Gastroesophageal sphincter (tissue), 4 donors: ENCODE data around the gene ISG20L2. TPM values are rescaled to one million over a fixed set of nuclear protein-coding genes. Genes with fewer than 3 reads are reported as not detected.

Experiments used
- ATAC-seq: fragments of 150-250 bp; one replicate; pipeline ENCODE4 v1.9.1; 2016; ENCODE audit warnings: mild to moderate bottlenecking, moderate library complexity
- H3K27ac ChIP-seq, 4 donors: fragments of 200-600 bp; sonication (generic) in 3 of 4; 1 replicate in 3 of 4; 2 replicates in 1 of 4; pipeline ENCODE4 v1.5.1; 2016 to 2019
- H3K27me3 ChIP-seq: fragments of 200-600 bp; sonication (generic); one replicate; pipeline ENCODE4 v1.5.1; 2019
- H3K36me3 ChIP-seq, 2 donors: fragments of 200-600 bp; sonication (generic); one replicate each; pipeline ENCODE4 v1.5.1; 2019; ENCODE audit warnings: control low read depth in 1 of 2
- H3K4me1 ChIP-seq, 3 donors: fragments of 200-600 bp; sonication (generic); 1 replicate in 2 of 3; 2 replicates in 1 of 3; pipeline ENCODE4 v1.5.1; 2016 to 2019; ENCODE audit warnings: control low read depth in 2 of 3
- H3K4me3 ChIP-seq, 2 donors: fragments of 200-600 bp; sonication (generic); one replicate each; pipeline ENCODE4 v1.5.1; 2019; ENCODE audit warnings: mild to moderate bottlenecking in 1 of 2, moderate library complexity in 1 of 2
- H3K9me3 ChIP-seq, 3 donors: fragments of 200-600 bp; sonication (generic); one replicate each; pipeline ENCODE4 v1.5.1; 2017 to 2019; ENCODE audit warnings: control low read depth in 2 of 3
- CTCF ChIP-seq, 4 experiments: fragments of 200-600 bp in 2 of 4; fragments of 450-650 bp in 2 of 4; sonication (generic) in 1 of 4; IDR thresholded peaks; one replicate each; pipeline ENCODE4 v1.5.1; 2017 to 2019; ENCODE audit warnings: antibody characterized with exemption in 4 of 4, mild to moderate bottlenecking in 2 of 4, moderate library complexity in 2 of 4
- EP300 ChIP-seq: sonication (generic); formaldehyde crosslinking; IDR thresholded peaks from one replicate; pipeline ENCODE4 v1.6.1; 2017; ENCODE audit warnings: antibody characterized with exemption, mild to moderate bottlenecking
- POLR2A ChIP-seq, 2 donors: fragments of 450-650 bp; IDR thresholded peaks; one replicate each; pipeline ENCODE4 v1.6.1; 2017; ENCODE audit warnings: antibody characterized with exemption in 2 of 2, mild to moderate bottlenecking in 2 of 2, moderate library complexity in 1 of 2
- POLR2AphosphoS5 ChIP-seq: sonication (generic); formaldehyde crosslinking; IDR thresholded peaks from one replicate; pipeline ENCODE4 v1.6.1; 2017; ENCODE audit warnings: antibody characterized with exemption
- WGBS, 2 donors: methylation state at CpG; one replicate each; pipeline ENCODE4 v1.1.5; 2018; ENCODE audit warnings: low coverage in 1 of 2; 5-methylcytosine and 5-hydroxymethylcytosine counted together
- total RNA-seq, 4 donors: library from RNA; depleted of rRNA; stranded (reverse); fragments of >200 nt; gene quantifications; one replicate each; pipeline ENCODE4 v1.1.0, GENCODE V29; 2016

Gene ISG20L2
- total RNA-seq, 4 donors from 2014 or later, result 14.5 to 18.4 (median 17.0) TPM

- H3K4me3 ChIP-seq, result no peak overlapping the region
- WGBS, 2 donors, result 73 to 80% methylated on average over 2 to 3 of the region's 5 CpGs
- H3K27me3 ChIP-seq, result peaks cover 90% of the 10 kb centered on the region
Measured at GRCh38 chr1:156682166-156682890, 46.2 kb downstream of the ISG20L2 start.

GRCh38 chr1:156681196-156681960 lies 47.2 kb downstream of the ISG20L2 start:
- Histone ChIP-seq H3K4me1 (peaks cover 0 to 20% (median 5%) of the 10 kb centered on the region in 3 donors), H3K27me3 (peaks cover 93% of the 10 kb centered on the region), H3K36me3 (no peaks in the 10 kb centered on the region), H3K27ac (no peak overlapping the region), H3K4me3 (no peak overlapping the region), H3K9me3 (no peaks in the 10 kb centered on the region)
- no peak for TF ChIP-seq POLR2AphosphoS5
- no peak for TF ChIP-seq EP300
- TF ChIP-seq POLR2A (IDR thresholded peaks at IDR 0.05), result no peak
- no peak for TF ChIP-seq CTCF (IDR thresholded peaks at IDR 0.05)
- 47% methylated on average over 3 of the region's 8 CpGs; no CpG with 5 or more reads in 1 of the 2 donors for WGBS, 2 donors
- ATAC-seq, result no peak

More at GRCh38 chr1:156682166-156682890, 46.2 kb downstream of the ISG20L2 start:
- Histone ChIP-seq H3K4me1 (peaks cover 0 to 10% (median 0%) of the 10 kb centered on the region in 3 donors), H3K27ac (no peak overlapping the region), H3K9me3 (no peaks in the 10 kb centered on the region), H3K36me3 (no peaks in the 10 kb centered on the region)
- ATAC-seq, result no peak
- TF ChIP-seq POLR2A (IDR thresholded peaks at IDR 0.05), result no peak
- no peak for TF ChIP-seq EP300
- TF ChIP-seq CTCF (IDR thresholded peaks at IDR 0.05), result no peak
- no peak for TF ChIP-seq POLR2AphosphoS5

GRCh38 chr1:156680056-156680455 lies 48.5 kb downstream of the ISG20L2 start:
- Histone ChIP-seq H3K4me3 (no peak overlapping the region), H3K27me3 (peaks cover 91% of the 10 kb centered on the region), H3K36me3 (no peaks in the 10 kb centered on the region), H3K27ac (no peak overlapping the region), H3K4me1 (peaks cover 0 to 33% (median 5%) of the 10 kb centered on the region in 3 donors), H3K9me3 (no peaks in the 10 kb centered on the region)
- TF ChIP-seq POLR2AphosphoS5 (no peak), POLR2A (IDR thresholded peaks at IDR 0.05) (no peak), EP300 (no peak)
- ATAC-seq, result no peak
- 29 to 49% methylated on average over 2 of the region's 2 CpGs for WGBS, 2 donors

- Histone ChIP-seq H3K9me3 (no peaks in the 10 kb centered on the region), H3K27me3 (peaks cover 77% of the 10 kb centered on the region), H3K27ac (peak overlapping the region in 3 of 4 donors; percentile 79 to 85 (median 83)), H3K4me1 (peaks cover 0 to 53% (median 13%) of the 10 kb centered on the region in 3 donors), H3K4me3 (peak overlapping the region; percentile 32 to 57), H3K36me3 (peaks cover 0 to 10% of the 10 kb centered on the region in 2 donors)
- TF ChIP-seq POLR2A (IDR thresholded peaks at IDR 0.05), result no peak
- TF ChIP-seq POLR2AphosphoS5, result no peak
- TF ChIP-seq EP300, result no peak
- peak in 3 of 4 experiments; percentile 86 to 91 (median 90) for TF ChIP-seq CTCF (IDR thresholded peaks at IDR 0.05)
- ATAC-seq, result peak; percentile 63
- WGBS, 2 donors, result 2% methylated on average over 14 to 21 of the region's 22 CpGs
Measured at GRCh38 chr1:156677616-156678596, 50.7 kb downstream of the ISG20L2 start.
